Endometrial microvascular endothelial cells (primary cell): Measurements from ENCODE around the gene ALK. TPM values are rescaled to one million over a fixed set of nuclear protein-coding genes. Genes with fewer than 3 reads are reported as not detected.

Experiments
- in situ Hi-C: cut with HindIII; loops from 2 replicates; pipeline ENCODE4 v1.10.0; 2017; ENCODE audit warnings: low sequenced_read_pairs, low pct_unique_long_range_greater_than_20kb; ENCODE audit errors: inconsistent ontology term
- total RNA-seq: library from RNA; depleted of rRNA; stranded (reverse); fragments of >200 nt; gene quantifications from one replicate; pipeline ENCODE4 v1.2.3, GENCODE V29; 2015; ENCODE audit errors: inconsistent ontology term

The ALK gene
- total RNA-seq, 1 donor from 2014 or later, result not detected

- in situ Hi-C loops, result no loop called here
Measured at GRCh38 chr2:29351916-29352591, 569.3 kb downstream of the ALK start.

GRCh38 chr2:29351248-29351647 lies 570.1 kb downstream of the ALK start:
- in situ Hi-C loops, result no loop called here

- in situ Hi-C loops, result no loop called here
Measured at GRCh38 chr2:29349316-29350030, 571.9 kb downstream of the ALK start.

- in situ Hi-C loops, result no loop called here
Measured at GRCh38 chr2:29347774-29348461, 573.5 kb downstream of the ALK start.

GRCh38 chr2:29345236-29345635 lies 576.1 kb downstream of the ALK start:
- in situ Hi-C loops, result no loop called here

- in situ Hi-C loops, result no loop called here
Measured at GRCh38 chr2:29343830-29344229, 577.6 kb downstream of the ALK start.

- in situ Hi-C loops, result no loop called here
Measured at GRCh38 chr2:29336341-29337241, 584.8 kb downstream of the ALK start.

GRCh38 chr2:29335396-29335795 lies 586.0 kb downstream of the ALK start:
- in situ Hi-C loops, result no loop called here

- in situ Hi-C loops, result no loop called here
Measured at GRCh38 chr2:29334706-29335105, 586.7 kb downstream of the ALK start.

- in situ Hi-C loops, result no loop called here
Measured at GRCh38 chr2:29332540-29332939, 588.8 kb downstream of the ALK start.

GRCh38 chr2:29329899-29330298 lies 591.5 kb downstream of the ALK start:
- in situ Hi-C loops, result no loop called here

GRCh38 chr2:29326926-29327325 lies 594.5 kb downstream of the ALK start:
- in situ Hi-C loops, result no loop called here

- in situ Hi-C loops, result no loop called here
Measured at GRCh38 chr2:29325544-29325943, 595.8 kb downstream of the ALK start.

GRCh38 chr2:29323961-29324360 lies 597.4 kb downstream of the ALK start:
- in situ Hi-C loops, result no loop called here

- in situ Hi-C loops, result no loop called here
Measured at GRCh38 chr2:29323301-29323700, 598.1 kb downstream of the ALK start.

GRCh38 chr2:29322011-29322410 lies 599.4 kb downstream of the ALK start:
- in situ Hi-C loops, result no loop called here

- in situ Hi-C loops, result no loop called here
Measured at GRCh38 chr2:29317801-29318485, 603.4 kb downstream of the ALK start.

- in situ Hi-C loops, result no loop called here
Measured at GRCh38 chr2:29317077-29317517, 604.3 kb downstream of the ALK start.
